Vagina (tissue), 2 donors: ENCODE results near the gene MBD4.

Experiments
- CTCF ChIP-seq, 3 experiments: fragments of 450-650 bp in 2 of 3; fragments of 200-600 bp in 1 of 3; sonication (generic) in 1 of 3; IDR thresholded peaks; one replicate each; pipeline ENCODE4 v1.5.1; 2017 to 2019; ENCODE audit warnings: antibody characterized with exemption in 3 of 3, mild to moderate bottlenecking in 2 of 3, moderate library complexity in 2 of 3
- POLR2A ChIP-seq, 2 donors: fragments of 450-650 bp; IDR thresholded peaks; one replicate each; pipeline ENCODE4 v1.6.1; 2017; ENCODE audit warnings: antibody characterized with exemption in 2 of 2, mild to moderate bottlenecking in 2 of 2, moderate library complexity in 2 of 2
- POLR2AphosphoS5 ChIP-seq, 2 donors: sonication (generic); formaldehyde crosslinking; IDR thresholded peaks; one replicate each; pipeline ENCODE4 v1.9.0; 2017; ENCODE audit warnings: antibody characterized with exemption in 2 of 2, mild to moderate bottlenecking in 2 of 2, low read depth in 1 of 2; ENCODE audit not compliant: insufficient read depth in 1 of 2

- TF ChIP-seq POLR2A (IDR thresholded peaks at IDR 0.05) (no peak), CTCF (IDR thresholded peaks at IDR 0.05) (no peak), POLR2AphosphoS5 (IDR thresholded peaks at IDR 0.05; ENCODE audit: insufficient read depth in 1 of 2, low read depth in 1 of 2) (no peak)
Observed at GRCh38 chr3:129460572-129460971, 20.8 kb upstream of the MBD4 start.
